Progenitor cell of endocrine pancreas (in vitro differentiated cells): Measurements from ENCODE around the gene PSMD13. TPM values are rescaled to one million over a fixed set of nuclear protein-coding genes. Genes with fewer than 3 reads are reported as not detected.

Experiments used
- DNase-seq: peaks from one replicate; pipeline ENCODE4 v3.0.0; 2021; ENCODE audit warnings: low spot score; ENCODE audit not compliant: unreplicated experiment
- H3K27ac Mint-ChIP-seq: 2 replicates; pipeline ENCODE4 v1.8.0; 2021; ENCODE audit warnings: mild to moderate bottlenecking, moderate library complexity, mixed read lengths
- H3K27me3 Mint-ChIP-seq: 2 replicates; pipeline ENCODE4 v1.8.0; 2021; ENCODE audit warnings: mixed read lengths
- H3K36me3 Mint-ChIP-seq: 2 replicates; pipeline ENCODE4 v1.8.0; 2022; ENCODE audit warnings: mixed read lengths; ENCODE audit not compliant: insufficient read depth
- H3K4me1 Mint-ChIP-seq: 2 replicates; pipeline ENCODE4 v1.8.0; 2021; ENCODE audit warnings: low read depth, mixed read lengths
- H3K4me3 Mint-ChIP-seq: 2 replicates; pipeline ENCODE4 v1.8.0; 2021; ENCODE audit warnings: low read depth, mild to moderate bottlenecking, moderate library complexity, mixed read lengths
- H3K9me3 Mint-ChIP-seq: 2 replicates; pipeline ENCODE4 v1.8.0; 2021; ENCODE audit warnings: low read depth, mixed read lengths
- total RNA-seq: library from RNA; stranded (reverse); gene quantifications from 2 replicates; pipeline ENCODE4 v1.2.1, GENCODE V29; 2021
- TF ChIP-seq, protein P1 (sequence below): fragments of 200-600 bp; sonication (generic); IDR thresholded peaks from one replicate; pipeline ENCODE4 v1.5.0; 2021; ENCODE audit warnings: antibody characterized with exemption, mild to moderate bottlenecking; ENCODE audit not compliant: unreplicated experiment

PSMD13 gene
- total RNA-seq, 1 donor from 2014 or later = 100 TPM

DNA sequence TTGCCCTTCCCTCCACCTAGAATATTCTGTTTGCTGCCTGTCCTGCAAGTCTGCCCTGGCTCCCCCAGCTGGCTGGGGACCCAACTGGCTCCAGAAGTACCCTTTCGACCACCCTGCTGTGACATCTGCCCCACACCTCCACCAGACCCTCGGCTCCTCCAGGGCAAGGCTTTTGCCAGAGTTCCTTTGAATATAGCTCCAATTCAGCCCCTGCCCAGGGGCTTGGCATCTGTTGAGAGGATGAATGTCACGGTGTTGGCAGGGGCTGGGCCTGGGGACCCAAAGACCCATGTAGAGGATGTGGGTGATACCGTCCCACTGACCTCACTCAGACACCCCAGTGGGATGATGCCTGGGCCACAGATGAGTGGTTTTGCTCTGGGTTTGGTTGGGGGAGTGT lies 45.4 kb downstream of the PSMD13 start:
- Mint-ChIP-seq H3K9me3 (no peaks in the 10 kb centered on the region), H3K27me3 (peaks cover 28% of the 10 kb centered on the region)
- TF ChIP-seq, protein P1, sequence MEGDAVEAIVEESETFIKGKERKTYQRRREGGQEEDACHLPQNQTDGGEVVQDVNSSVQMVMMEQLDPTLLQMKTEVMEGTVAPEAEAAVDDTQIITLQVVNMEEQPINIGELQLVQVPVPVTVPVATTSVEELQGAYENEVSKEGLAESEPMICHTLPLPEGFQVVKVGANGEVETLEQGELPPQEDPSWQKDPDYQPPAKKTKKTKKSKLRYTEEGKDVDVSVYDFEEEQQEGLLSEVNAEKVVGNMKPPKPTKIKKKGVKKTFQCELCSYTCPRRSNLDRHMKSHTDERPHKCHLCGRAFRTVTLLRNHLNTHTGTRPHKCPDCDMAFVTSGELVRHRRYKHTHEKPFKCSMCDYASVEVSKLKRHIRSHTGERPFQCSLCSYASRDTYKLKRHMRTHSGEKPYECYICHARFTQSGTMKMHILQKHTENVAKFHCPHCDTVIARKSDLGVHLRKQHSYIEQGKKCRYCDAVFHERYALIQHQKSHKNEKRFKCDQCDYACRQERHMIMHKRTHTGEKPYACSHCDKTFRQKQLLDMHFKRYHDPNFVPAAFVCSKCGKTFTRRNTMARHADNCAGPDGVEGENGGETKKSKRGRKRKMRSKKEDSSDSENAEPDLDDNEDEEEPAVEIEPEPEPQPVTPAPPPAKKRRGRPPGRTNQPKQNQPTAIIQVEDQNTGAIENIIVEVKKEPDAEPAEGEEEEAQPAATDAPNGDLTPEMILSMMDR = no peak

DNA sequence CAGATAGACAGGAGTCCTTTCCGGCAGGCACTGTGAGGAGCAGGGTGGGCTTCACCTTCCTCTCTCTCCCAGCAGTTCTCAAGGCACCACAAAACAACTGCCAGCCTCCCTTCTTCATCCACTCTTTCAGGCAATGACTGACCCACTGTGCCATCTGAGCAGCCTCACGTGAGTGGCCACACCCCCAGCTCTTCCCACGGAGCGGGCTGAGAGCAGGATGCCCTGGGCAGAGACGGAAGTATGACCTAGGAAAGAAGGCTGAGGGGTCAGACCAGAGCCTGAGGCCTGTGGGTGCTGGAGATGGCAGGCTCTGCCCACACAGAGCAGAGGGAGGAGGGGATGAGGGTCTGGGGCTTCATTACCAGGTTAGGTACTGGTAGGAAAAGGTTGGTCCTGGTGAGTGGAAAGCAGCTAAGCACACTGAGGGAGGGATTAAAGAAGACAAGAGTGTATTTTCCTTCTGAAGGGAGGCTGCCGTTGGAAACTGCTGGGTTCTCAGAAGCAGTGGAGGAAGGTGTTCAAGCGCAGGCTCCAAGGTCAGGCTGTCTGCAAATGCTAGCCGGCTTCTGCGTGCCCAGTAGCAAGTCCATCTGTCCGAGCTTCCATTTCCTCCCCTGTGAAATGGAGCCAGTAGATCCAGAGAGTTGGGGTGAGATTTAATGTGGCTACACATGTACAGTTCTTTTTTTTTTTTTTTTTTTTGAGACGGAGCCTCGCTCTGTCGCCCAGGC lies 46.0 kb downstream of the PSMD13 start:
- TF ChIP-seq, protein P1 = no peak
- H3K9me3 Mint-ChIP-seq = no peaks in the 10 kb centered on the region
- H3K4me3 Mint-ChIP-seq = no peak overlapping the region
- no peak for DNase-seq
- no peaks in the 10 kb centered on the region for H3K36me3 Mint-ChIP-seq
- peaks cover under 1% of the 10 kb centered on the region for H3K4me1 Mint-ChIP-seq
- peaks cover 26% of the 10 kb centered on the region for H3K27me3 Mint-ChIP-seq
- no peak overlapping the region for H3K27ac Mint-ChIP-seq

More for the DNA sequence above, 45.4 kb downstream of the PSMD13 start:
- Mint-ChIP-seq H3K27ac (no peak overlapping the region), H3K4me1 (no peaks in the 10 kb centered on the region), H3K36me3 (no peaks in the 10 kb centered on the region), H3K4me3 (no peak overlapping the region)
- no peak for DNase-seq

DNA sequence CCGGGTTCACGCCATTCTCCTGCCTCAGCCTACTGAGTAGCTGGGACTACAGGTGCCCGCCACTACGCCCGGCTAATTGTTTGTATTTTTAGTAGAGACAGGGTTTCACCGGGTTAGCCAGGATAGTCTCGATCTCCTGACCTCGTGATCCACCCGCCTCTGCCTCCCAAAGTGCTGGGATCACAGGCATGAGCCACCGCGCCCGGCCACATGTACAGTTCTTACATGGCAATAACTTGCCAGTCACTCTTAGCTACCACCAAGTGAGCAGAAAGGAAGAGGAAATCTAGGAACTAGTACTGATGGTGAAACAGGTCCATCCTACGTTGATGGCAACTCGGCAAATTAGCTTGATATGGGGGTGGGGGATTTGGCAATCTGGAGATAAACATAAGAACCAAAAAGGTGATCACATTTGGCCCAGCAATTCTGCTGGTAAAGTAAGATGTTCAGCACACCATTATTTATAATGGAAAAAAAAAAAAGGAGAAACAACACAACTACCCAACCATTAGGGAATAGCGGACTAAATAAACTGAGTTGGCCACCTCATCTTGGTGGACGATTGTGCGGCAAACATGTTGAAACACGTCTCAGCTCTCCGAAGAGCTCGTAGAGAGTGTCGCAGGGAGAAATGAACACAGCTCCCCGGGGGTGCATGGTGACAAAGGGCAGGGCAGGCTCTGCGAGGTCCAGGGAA lies 46.8 kb downstream of the PSMD13 start:
- Mint-ChIP-seq H3K27me3 (peaks cover 28% of the 10 kb centered on the region), H3K27ac (no peak overlapping the region), H3K9me3 (no peaks in the 10 kb centered on the region), H3K36me3 (no peaks in the 10 kb centered on the region), H3K4me3 (no peak overlapping the region), H3K4me1 (peaks cover 2% of the 10 kb centered on the region)
- no peak for DNase-seq
- TF ChIP-seq, protein P1 = no peak

DNA sequence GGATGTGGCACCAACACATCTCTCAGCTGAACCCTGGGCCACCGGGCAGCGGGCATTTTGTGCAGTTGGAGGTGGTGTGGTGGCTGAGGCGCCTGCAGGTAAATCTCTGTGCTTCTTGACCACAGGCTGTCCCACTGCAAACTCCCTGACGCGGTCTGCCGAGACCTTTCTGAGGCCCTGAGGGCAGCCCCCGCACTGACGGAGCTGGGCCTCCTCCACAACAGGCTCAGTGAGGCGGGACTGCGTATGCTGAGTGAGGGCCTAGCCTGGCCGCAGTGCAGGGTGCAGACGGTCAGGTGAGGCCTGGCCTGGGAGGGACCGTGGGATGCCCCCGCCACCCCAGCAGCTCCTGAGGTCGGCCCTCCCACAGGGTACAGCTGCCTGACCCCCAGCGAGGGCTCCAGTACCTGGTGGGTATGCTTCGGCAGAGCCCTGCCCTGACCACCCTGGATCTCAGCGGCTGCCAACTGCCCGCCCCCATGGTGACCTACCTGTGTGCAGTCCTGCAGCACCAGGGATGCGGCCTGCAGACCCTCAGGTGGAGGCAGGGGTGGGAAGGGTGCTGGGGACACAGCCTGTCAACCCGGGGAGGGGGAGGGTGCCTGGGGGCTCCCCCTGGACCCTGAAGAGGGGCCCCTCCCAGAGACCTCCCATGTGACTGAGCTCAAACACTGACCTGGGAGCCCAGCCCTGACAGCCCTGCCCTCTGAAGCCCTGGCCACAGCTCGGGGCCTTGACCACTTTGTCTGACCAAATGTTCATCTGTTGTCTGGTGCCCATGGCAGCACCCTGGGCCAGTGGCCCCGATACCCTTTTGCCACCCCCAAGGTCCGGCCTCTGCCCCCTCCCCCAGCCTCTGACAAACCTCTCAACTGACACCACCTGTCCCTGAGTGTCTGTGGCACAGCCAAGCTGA lies 47.6 kb downstream of the PSMD13 start:
- H3K4me3 Mint-ChIP-seq = no peak overlapping the region
- no peak for DNase-seq
- H3K27me3 Mint-ChIP-seq = peaks cover 28% of the 10 kb centered on the region
- TF ChIP-seq, protein P1 = no peak
- no peaks in the 10 kb centered on the region for H3K36me3 Mint-ChIP-seq
- H3K27ac Mint-ChIP-seq = no peak overlapping the region
- peaks cover 2% of the 10 kb centered on the region for H3K4me1 Mint-ChIP-seq
- H3K9me3 Mint-ChIP-seq = no peaks in the 10 kb centered on the region
